ENCODE measurements around the gene LYG1. TPM values are rescaled to one million over a fixed set of nuclear protein-coding genes. Genes with fewer than 3 reads are reported as not detected.

Gene LYG1
- total and polyA plus RNA-seq, 2 of the 4 experiments (the other 2 are of a cell fraction): 1.2 TPM; not detected in 1

DNA sequence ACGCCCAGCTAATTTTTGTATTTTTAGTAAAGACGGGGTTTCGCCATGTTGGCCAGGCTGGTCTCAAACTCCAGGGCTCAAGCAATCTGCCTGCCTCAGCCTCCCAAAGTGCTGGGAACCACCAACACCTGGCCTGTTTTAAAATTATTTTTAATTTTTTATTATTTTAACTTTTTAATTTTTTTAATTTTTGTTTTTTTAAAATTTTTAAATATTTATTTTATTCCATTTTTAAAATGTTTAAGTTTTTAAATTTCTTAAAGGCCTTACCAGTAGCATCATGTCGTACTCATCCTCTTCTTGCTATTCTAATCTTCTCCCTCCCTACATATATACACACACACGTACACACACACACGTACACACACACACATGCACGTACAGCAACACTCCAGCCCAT lies 1.4 kb downstream of the LYG1 start:
- ATAC-seq (ENCODE audit: low read depth) (no peak), DNase-seq (no peak)
- WGBS, 2 experiments (ENCODE audit: extremely low coverage in 2 of 2, insufficient read length in 1 of 2): no CpG with 5 or more reads among the region's 7 CpGs
- ChIA-PET CTCF (no interaction called here), POLR2A (ENCODE audit: unreplicated experiment) (no interaction called here)
- H2AFZ ChIP-seq (replicated peaks; ENCODE audit: low read length, poor library complexity): no peak overlapping the region
- no peaks in the 10 kb centered on the region for H3K9me1 ChIP-seq (ENCODE audit: insufficient read depth, low read length)
- H3K4ac ChIP-seq (ENCODE audit: low read depth, low read length): no peak overlapping the region
- H3K56ac ChIP-seq (ENCODE audit: extremely low read depth, insufficient read depth, low read length): no peak overlapping the region
- H2BK5ac ChIP-seq (ENCODE audit: low read depth, low read length, poor library complexity, severe bottlenecking): no peak overlapping the region
- TF ChIP-seq CHD1 (IDR thresholded peaks at IDR 0.05; ENCODE audit: low read depth, low read length) (no peak), RCOR1 (IDR thresholded peaks at IDR 0.05; ENCODE audit: insufficient replicate concordance, low read length) (no peak)
- no peak overlapping the region for H2BK20ac ChIP-seq (ENCODE audit: low read depth, low read length)
- no peak overlapping the region for H2BK15ac ChIP-seq (ENCODE audit: low read depth, low read length)
- no peaks in the 10 kb centered on the region for H3K79me1 ChIP-seq (ENCODE audit: low read depth in 1 of 2, low read length in 2 of 2)
- no peak overlapping the region for H3K9ac ChIP-seq (ENCODE audit: low read depth, low read length)
- H3K27ac ChIP-seq (ENCODE audit: insufficient read depth, low read length): no peak overlapping the region
- H3K4me1 ChIP-seq (ENCODE audit: control insufficient read depth, insufficient read depth, low read length): no peaks in the 10 kb centered on the region
- in situ Hi-C loops (cut with MboI; ENCODE audit: low sequenced_read_pairs) (no loop called here), intact Hi-C loops (cut with micrococcal nuclease) (no loop called here), dilution Hi-C loops (cut with HindIII; ENCODE audit: low sequenced_read_pairs, unreplicated experiment) (no loop called here)
- H2BK120ac ChIP-seq (ENCODE audit: low read depth, low read length): no peak overlapping the region
- H4K5ac ChIP-seq (ENCODE audit: low read depth, low read length): no peak overlapping the region
- no peak overlapping the region for H3K14ac ChIP-seq (replicated peaks; ENCODE audit: low read depth, low read length)
- no peaks in the 10 kb centered on the region for H3K9me3 ChIP-seq (ENCODE audit: control insufficient read depth, insufficient read depth, low read length)
- no peak overlapping the region for H3K18ac ChIP-seq (ENCODE audit: low read depth, low read length)
- no peak overlapping the region for H2AK5ac ChIP-seq (ENCODE audit: low read depth, low read length)
- no peak overlapping the region for H3K4me2 ChIP-seq (ENCODE audit: low read depth, low read length)
- no peak overlapping the region for H3K23ac ChIP-seq (ENCODE audit: low read depth, low read length)
- H3K36me3 ChIP-seq (ENCODE audit: control insufficient read depth, insufficient read depth, low read length): no peaks in the 10 kb centered on the region
- no peak overlapping the region for H4K91ac ChIP-seq (ENCODE audit: insufficient read depth, low read depth, low read length)
- no peaks in the 10 kb centered on the region for H4K20me1 ChIP-seq (ENCODE audit: insufficient read depth, low read length)
- H3K27me3 ChIP-seq (ENCODE audit: control insufficient read depth, insufficient read depth, low read length): no peaks in the 10 kb centered on the region
- H4K8ac ChIP-seq (ENCODE audit: low read depth in 2 of 2, low read length in 2 of 2): no peak overlapping the region
- BruUV-seq (replicated peaks): no TSS peak
- no peak overlapping the region for H2AK9ac ChIP-seq (replicated peaks; ENCODE audit: low read depth, low read length, poor library complexity)
- H3K4me3 ChIP-seq (ENCODE audit: insufficient read depth, low read depth, low read length): no peak overlapping the region

Measured in IMR-90 (cell line).